LoVo (cell line): ENCODE measurements around the gene KCNJ18.
"Not testable (repeated sequence)": the region's sequence is repeated elsewhere in the genome, so short reads cannot be mapped to it uniquely, and the experiment has no call there.

Experiments used
- DNase-seq: peaks from one replicate; pipeline ENCODE4 v3.0.0-alpha.2; 2016; ENCODE audit warnings: low spot score

KCNJ18 gene

DNA sequence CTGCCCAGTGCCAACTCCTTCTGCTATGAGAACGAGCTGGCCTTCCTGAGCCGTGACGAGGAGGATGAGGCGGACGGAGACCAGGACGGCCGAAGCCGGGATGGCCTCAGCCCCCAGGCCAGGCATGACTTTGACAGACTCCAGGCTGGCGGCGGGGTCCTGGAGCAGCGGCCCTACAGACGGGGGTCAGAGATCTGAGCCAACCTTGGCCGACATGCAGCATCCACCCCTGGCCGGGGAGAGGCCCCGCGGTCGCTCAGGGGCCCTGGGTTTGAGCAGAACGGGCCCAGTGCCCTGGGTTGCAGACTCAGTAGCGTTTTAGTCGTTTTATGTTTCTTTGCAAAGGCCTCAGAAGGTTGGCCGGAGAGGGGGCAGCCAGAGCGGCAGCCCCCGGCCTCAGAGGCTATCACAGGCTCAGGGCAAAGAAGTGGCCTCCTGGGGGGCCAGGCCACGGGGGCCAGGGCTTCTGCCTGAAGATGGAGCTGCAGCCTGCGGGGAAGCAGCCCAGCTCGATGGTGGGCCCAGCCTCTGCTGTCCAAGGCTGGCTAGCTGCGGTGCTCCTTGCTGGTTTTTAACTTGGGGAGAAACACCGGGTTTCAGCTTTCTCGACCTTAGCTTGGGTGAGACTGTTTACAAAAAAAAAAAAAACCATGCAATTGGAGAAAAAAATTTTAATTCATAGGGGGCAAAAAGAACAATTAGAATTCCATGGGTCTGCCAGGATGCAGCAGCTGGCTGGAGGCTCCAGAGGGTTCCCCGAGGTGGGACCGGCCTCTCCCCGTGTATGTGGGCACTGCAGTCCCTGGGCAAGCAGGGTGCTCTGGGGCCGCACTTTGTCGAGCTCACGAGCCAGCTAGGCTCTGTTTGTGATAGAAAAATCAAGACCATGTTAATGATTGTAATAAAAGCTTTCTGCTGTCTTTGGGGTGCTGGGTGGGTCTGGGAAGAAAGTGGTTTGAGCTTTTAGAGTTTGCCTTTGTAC lies 11.9 kb downstream of the KCNJ18 start:
- DNase-seq, result not testable (repeated sequence)

DNA sequence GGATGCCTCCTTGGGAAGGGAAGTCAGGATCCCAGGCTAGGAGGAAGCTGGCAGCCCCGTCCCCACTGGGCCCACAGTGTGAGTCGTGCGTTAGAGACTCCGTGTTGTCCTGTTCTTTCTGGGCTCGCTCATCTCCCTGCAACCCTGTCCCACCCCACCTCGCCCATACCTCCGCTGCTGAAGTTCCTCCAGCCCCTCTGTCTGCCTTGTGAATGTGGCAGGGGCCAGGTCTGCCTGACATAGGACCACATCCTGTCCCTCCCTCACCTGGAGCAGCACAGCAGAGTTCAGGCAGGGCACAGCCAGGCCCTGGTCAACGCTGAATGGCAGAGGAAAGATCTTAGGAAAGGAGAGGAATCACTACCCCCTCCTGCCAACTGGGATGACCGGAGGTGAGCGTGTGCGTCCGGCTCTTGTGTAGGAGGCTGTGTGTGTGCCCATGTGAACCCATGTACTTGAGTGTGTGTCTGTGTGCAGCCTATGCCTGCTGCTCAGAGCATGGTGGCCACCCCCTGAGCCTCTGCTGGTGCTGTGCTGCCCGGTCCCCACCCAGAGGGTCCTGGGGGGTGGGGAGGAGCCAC lies 12.8 kb downstream of the KCNJ18 start:
- no peak for DNase-seq

DNA sequence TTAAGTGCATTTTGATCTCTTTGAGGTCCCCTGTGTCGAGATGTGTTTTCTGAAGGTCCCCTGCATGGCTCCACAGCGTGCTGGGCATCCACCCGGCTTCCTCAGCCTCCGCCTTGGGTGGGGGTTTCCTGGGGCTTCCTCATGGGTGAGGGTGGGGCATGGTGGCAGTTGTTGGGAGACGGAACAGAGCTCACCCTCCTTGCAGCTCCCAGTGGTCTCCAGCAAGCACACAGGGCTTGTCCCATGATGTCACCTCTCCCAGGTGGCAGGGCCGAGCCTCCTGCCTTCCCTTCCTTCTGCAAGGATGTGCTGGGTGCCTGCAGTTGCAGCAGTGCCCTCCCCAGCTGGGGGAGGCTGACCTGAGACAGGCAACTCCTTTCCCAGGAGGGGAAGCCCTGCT lies 13.4 kb downstream of the KCNJ18 start:
- not testable (repeated sequence) for DNase-seq

DNA sequence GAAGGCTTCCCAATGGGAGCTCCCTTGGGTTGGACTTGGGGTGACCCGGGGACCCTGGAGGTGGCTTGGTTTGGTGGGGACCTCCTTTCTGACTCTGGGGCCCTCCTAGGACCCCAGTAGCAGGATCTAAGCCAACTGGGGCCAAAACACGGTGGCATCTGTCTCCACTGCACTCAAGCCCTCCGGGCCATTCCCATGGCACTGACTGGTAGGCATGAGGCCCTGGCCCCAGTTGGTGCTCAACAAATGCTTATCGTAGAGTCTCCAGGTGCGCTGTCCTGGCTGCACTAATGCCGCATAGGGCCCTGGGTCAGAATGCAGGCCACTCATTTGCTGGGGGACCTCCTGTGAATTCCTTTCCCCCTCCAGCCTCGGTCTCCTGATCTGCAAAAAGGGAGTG lies 14.2 kb downstream of the KCNJ18 start:
- DNase-seq, result not testable (repeated sequence)

DNA sequence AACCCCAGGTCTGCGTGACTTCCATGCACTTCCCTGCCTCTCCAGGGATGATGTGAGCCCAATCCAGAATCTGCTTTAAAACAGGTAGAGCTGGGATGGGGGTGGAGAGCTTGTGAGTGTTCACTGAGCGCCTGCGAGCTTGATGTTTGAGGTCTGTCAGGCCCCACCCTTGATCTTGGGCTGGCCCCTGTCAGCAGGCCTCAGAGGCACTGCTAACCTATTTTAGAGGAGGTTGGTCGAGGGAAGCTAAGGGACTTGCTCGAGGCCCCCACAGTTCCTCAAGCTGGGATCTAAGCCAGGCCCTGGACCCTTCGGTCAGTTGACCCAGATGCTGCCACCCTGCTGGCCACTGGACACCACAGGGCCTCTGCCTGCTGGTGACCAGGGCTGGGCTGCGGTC lies 14.8 kb downstream of the KCNJ18 start:
- DNase-seq, result not testable (repeated sequence)

DNA sequence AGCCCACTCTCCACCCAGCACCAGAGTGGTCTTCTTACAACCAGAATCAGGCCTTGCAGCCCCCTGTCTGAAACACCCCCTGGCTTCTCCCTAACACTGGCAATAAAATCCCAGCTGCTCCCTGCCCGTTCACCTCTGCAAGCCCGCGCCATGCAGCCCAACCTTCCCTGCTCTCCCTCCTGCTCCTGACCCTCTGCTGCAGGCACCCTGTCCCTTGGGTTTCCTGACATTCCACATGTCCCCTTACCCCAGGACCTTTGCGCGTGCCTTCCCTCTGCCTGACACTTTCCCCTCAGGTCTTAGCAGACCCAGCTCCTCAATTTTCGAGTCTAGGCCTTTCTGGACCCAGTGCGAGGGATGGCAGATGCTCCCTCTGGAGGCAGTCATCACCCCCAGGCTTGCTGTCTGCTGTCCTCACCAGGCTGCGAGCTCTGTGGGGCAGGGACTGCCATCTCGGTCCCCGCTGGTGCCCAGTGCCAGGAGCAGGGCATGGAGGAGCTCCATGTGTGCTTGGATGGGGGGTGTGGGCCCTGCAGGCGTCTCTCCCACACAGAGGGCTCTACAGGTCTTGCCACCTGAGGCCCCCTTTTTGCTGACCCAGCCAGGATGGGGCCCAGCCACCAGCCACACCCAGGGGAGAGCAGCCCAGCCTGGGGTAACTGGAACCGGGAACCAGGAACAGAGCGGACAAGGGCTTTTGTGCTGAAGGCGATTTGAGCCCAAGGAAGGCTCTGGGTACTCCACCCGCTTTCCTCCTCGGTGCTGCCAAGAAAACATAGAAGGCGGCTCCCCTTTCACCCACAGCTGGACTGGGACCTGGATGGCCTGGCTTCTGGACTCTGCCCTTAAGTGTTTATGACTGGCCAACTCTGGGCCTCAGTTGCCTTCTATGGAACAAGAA lies 15.6 kb downstream of the KCNJ18 start:
- not testable (repeated sequence) for DNase-seq

DNA sequence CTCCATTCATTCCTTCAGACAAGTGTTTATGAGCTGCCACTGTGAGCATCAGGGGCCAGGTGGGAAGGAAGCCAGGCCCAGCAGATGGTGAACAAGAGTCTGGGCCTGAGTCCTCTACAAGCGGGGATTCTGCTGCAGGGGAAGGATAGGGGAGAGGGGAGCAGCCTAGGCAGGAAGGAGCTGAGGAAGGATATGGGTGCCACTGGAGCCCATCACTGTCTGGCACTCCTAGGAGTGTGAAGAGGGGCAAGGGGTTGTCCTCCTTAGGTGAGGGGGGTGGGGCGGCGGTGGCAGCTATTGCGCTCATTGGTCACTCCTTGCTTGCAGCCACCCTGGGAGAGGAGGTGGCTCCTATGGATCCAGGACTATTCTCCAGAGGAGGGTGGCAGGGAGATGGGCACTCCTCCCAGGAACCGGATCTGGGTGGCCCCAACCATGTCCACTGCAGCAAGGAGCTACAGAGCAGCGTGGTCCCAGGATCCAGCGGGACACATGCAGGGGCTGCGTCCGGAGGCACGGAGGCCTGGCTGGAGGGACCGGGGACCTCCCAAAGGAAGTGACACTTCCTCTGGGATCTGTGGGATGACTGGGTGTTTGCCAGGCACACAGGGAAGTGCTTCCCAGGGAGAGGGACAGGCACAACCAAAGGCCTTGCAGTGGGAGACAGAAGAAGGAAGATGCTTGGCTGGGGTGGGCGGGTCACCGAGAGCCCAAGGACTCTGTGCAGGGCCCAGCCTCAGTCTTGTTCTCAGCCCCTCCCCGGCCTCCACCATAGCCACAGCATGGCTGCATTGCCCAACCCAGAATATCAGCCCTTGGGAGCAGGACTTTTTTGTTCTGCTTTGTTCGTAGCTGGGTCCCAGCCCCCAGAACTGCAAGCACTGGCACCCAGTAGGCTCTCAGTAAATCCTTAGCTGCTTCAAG lies 16.6 kb downstream of the KCNJ18 start:
- not testable (repeated sequence) for DNase-seq

DNA sequence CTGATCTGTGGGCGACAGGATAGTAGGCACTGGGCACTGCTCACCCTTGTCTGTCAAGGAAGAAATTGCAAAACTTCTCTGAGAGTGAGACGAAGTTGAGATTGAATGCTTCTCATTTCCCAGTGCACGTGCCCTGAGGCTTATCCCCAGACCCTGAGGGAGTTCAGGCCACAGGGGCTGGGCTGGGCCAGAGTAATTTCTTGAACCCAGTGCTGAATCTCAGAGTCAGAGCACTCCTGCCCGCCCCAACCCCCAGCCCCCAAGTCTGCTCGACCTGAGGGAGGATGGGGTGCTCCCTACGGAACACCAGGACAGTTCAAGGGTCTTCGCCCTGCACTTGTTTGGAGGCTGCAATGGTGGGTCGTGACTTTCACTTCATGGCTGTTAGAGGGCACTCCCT lies 17.7 kb downstream of the KCNJ18 start:
- not testable (repeated sequence) for DNase-seq

DNA sequence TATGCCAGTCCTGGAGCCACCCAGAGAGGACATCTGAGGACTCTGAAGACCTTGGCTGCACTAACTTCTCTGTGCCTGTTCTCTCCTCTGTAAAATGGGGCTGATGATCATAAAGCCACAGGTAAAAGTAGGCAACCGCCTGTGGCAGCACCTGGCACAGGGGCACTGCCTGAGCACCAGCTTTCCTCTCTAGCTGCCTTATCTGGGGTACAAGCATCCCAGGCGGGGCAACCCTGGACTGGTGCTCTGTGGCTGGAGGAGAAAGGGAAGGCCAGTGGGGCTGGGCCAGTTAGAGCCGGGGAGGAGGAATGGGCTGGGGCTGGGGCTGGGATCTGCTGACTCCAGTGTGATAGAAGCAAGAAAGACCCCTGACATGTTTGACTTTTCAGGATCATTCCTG lies 18.2 kb downstream of the KCNJ18 start:
- DNase-seq, result not testable (repeated sequence)

DNA sequence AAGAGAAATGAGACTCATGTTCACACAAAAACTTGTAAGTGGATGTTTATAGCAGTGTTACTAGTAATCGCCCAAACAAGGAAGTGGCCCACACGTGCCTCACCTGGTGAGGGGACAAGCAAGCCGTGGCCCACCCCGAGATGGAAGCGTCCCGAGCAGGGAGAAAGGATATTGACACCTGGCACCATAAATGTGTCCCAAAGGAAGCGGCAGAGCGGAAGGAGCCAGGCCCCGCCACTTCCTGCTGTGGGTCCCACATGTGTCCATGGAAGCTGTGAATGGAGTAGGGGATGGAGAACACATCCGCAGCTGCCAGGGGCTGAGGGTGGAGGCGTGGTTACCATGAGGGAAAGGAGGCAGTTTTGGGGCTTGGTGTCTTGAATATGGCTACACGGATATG lies 18.9 kb downstream of the KCNJ18 start:
- no peak for DNase-seq

DNA sequence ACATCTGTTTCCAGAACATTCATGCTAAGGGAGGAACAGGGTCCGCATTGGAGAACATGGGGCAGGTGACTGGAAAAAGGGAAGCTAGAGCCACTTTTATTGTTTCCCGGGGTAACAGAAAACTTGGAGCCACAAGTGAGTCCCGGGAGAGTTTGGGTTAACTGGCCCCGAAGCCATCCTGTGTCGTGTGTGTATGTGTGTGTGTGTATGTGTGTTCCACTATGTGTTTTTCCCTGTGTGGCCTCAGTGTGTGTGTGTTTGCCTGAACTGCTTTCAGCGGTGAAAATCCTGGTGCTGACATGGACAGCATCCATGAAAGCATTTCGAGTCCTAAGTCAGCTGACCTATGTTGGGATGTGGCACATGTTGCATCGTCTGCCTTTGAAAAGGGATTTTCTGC lies 20.7 kb downstream of the KCNJ18 start:
- not testable (repeated sequence) for DNase-seq

DNA sequence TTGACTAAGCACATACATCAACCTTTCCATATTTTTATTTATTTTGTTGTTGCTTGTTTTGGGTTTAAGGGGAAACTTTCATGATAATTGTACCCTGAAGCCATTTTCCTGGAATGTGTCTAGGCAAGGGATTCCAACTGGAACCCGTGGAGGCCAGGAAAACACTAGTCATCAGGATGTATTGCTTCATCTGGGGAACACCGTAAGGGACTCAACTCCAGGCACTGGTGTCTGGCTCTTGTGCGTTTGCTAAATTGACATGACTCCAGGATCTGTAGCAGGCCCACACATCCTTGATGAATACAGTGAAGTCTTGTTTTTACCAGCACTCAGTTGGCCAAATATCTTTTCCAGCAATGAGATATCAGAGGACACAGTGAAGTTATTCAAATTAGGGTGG lies 21.3 kb downstream of the KCNJ18 start:
- DNase-seq, result not testable (repeated sequence)

DNA sequence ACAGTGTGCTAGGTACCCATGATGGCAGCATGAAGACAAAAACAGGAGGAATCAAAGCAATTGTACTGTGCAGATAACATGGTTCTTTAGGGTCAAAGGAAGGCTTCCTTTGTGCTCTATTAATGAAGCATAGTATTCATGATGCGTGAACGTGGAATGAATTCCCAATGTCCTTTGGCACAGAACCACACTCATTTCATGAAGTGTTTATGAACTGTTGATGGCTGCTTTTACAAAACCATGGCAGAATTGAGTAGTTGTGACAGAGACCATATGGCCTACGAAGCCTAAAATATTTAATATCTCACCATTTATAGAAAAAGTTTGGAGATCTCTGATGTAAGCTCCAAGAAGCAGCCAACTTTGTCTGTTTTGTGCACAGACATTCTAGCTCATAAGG lies 22.4 kb downstream of the KCNJ18 start:
- DNase-seq, result not testable (repeated sequence)

DNA sequence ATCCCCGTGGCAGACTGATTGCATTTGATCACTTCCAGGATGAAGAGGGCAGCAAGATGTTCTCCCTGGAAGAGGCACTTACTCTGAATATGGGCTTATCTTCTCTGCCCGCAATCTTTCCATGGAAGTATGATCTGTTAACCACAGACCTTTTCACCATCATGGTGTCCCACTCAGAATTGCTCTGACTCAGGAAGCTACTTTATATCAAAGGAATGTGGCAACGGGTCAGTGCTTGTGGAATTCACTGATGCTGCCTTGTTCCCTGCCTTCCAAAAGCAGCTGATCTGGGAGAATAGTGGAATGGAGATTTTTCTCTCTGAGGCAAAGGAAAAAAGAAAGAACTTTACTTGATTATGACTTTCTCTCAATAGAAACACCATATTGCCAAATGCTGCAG lies 23.6 kb downstream of the KCNJ18 start:
- not testable (repeated sequence) for DNase-seq

DNA sequence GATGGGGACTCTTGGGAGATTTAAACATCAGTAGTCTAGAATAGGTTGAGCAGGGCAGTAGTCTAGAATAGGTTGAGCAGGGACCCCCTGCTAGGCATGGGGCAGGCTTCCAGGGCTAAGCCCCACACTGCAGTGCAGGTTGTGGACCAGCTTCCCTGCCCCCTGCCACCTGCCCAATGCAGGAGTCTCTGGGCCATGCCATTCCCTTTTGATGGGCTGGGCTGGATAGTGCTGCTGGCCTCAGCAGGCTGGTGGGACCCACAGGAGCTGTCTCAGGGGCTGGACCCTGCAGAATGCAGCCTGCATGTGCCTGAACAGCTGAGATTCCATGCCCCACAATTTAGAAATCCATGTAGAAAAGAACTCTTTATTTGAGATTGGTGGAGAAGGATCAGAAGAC lies 26.6 kb downstream of the KCNJ18 start:
- DNase-seq, result not testable (repeated sequence)

DNA sequence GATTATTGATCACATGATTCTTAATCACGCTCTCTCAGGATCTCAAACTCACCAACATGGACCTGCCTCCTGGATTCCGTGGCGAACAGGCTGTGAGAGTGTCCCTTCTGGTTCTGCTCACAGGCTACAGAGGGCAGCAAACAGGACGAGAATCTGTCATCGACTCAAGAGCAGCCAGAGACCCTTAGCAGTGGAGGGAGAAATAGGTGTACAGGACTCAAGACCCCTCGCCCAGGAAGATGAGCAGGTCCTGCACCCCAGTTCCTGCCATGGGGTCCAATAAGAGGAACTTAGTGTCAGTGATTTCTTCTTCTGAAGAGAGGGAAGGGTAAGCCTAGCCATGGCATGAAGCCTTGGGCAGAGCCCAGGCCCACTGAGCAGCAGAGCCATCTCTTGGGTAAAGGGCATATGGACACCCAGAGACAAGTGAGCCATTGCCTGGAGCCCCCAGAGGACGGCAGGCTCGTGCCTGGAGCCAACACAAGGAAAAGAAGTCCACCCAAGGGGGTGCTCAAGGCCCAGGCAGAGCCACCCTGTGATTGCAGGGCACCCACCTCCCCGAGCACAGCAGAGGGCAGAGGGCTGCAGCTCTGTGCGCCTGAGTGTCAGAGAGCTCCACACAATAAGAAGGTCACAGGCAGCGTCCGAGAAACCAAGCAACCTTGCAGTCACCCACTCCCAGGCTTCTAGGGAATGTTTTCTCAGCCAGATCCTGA lies 27.3 kb downstream of the KCNJ18 start:
- DNase-seq, result not testable (repeated sequence)

DNA sequence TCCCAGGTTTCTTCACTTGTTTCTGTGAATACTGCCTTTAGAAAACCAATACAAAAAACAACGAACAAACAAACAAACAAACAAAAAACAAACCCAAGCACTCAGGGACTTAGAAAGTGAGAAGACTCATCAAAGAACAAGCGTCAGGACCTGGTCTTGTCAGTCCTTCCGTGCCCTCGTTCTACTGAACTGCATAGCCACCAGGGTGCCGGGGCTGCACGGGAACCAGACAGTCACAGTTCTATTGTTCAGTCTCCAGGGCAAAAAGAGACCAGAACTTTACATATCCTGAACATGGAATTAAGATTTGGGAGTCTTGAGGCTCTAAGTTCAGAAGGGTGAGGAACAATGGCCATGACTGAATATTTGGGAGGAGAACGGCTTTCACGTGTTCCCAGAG lies 28.2 kb downstream of the KCNJ18 start:
- not testable (repeated sequence) for DNase-seq

DNA sequence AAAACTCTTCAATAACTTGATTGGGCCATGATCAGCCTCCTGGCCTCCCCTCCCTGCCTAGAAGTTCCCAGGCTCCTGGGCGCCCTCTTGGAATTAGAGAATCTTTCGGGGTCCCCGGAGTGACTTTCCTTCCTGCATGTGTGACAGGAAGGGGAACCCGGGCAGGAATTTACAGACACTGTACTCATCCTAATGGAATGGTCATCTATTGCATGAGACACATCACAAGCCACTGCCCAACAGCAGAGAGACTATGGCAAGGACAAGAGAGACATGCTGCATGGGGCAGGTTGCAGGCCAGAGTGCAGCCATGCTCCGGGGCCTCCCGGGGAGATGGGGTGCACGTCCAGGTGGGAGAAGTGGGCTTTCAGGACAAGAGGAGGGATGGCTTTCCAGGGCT lies 29.9 kb downstream of the KCNJ18 start:
- DNase-seq, result not testable (repeated sequence)

DNA sequence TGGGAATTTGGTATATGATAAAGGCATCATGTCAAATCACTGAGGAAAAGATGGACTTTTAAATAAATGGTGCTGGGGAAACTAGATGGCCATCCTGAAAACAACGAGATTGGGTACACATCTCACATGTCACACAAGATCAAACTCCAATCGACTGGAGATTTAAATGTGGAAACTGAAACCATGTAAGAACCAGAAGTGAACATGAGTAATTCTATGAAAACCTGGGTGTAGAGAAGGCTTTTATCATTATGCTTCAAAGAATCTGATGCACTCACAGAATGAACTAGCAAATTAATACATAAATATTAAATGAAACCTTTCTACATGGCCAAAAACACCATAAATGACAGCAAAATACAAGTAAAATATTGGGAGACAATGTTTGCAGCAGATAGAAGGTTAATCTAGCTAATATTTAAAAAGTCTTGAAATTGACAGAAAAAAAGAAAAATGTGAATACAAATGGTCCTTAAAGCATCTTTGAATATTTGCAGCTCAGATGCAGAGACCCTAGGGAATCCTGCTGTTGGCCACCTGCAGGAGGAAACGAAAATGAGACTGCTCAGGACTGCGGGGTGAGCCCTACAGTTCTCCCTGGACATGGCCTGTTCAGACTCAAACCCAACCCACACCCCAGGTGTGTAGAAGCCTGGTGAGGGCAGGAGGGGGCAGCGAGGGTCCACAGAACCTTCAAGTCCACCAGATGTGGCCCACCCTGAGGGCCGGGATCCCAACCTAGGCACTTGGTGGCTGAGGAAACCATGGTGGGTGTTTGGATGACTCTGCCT lies 32.1 kb downstream of the KCNJ18 start:
- DNase-seq, result not testable (repeated sequence)

DNA sequence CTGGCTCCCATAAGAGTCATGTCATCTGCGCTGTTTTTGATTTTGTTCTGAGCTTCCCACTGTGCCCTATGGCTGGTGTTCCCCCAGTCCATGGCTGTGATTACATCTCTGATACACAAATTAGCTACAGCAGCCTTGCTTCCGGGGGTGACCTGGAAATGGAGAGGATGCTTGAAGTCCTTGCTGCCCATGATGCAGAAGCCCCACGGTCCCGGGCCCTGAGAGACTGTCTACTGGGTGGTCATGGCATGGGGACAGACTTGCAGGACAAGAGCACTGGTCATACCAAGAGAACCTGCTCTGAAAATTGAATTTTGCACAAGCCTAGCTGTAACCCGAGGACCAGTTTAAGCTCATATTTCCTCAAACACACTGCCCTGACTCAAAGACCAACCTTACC lies 38.8 kb downstream of the KCNJ18 start:
- DNase-seq, result not testable (repeated sequence)
